Uterus (tissue), 4 donors: ENCODE measurements around the gene CCAR1. TPM values are rescaled to one million over a fixed set of nuclear protein-coding genes. Genes with fewer than 3 reads are reported as not detected.

Experiments used
- DNase-seq, 2 donors: peaks; one replicate each; pipeline ENCODE4 v3.0.0-alpha.2; 2019 to 2020
- H3K27ac ChIP-seq, 2 donors: fragments of 200-600 bp; sonication (generic); 1 replicate in 1 of 2; 2 replicates in 1 of 2; pipeline ENCODE4 v1.5.1; 2016 to 2018
- H3K27me3 ChIP-seq, 2 donors: fragments of 200-600 bp; sonication (generic); one replicate each; pipeline ENCODE4 v1.5.1; 2018 to 2019; ENCODE audit warnings: control low read depth in 1 of 2
- H3K36me3 ChIP-seq, 2 donors: fragments of 200-600 bp; sonication (generic); one replicate each; pipeline ENCODE4 v1.5.1; 2019; ENCODE audit warnings: control low read depth in 1 of 2
- H3K4me1 ChIP-seq, 2 donors: fragments of 200-600 bp; sonication (generic); one replicate each; pipeline ENCODE4 v1.5.1; 2018 to 2019; ENCODE audit warnings: control low read depth in 1 of 2
- H3K4me3 ChIP-seq, 2 donors: fragments of 200-600 bp; sonication (generic); 1 replicate in 1 of 2; 2 replicates in 1 of 2; pipeline ENCODE4 v1.5.1; 2018 to 2019; ENCODE audit warnings: mild to moderate bottlenecking in 1 of 2
- H3K9me3 ChIP-seq, 2 donors: fragments of 200-600 bp; sonication (generic); one replicate each; pipeline ENCODE4 v1.5.1; 2019; ENCODE audit warnings: control low read depth in 1 of 2
- POLR2A ChIP-seq, 2 donors: fragments of 450-650 bp; IDR thresholded peaks; one replicate each; pipeline ENCODE4 v1.6.1; 2016; ENCODE audit warnings: antibody characterized with exemption in 2 of 2, mild to moderate bottlenecking in 1 of 2, moderate library complexity in 1 of 2
- intact Hi-C: fragments of 100-400 bp; cut with DNase I; formaldehyde crosslinking; loops from one replicate; pipeline ENCODE4 v1.15.1; 2023; ENCODE audit warnings: low total_unique reads
- total RNA-seq, 4 donors: library from RNA; depleted of rRNA in 3 of 4; stranded (reverse); fragments of >200 nt in 3 of 4; gene quantifications; one replicate each; pipeline versions ENCODE4 v1.1.0 to v1.2.4, GENCODE V29; 2014 to 2023
- TF ChIP-seq, protein P1 (sequence below), 4 experiments: fragments of 200-600 bp in 2 of 4; fragments of 450-650 bp in 2 of 4; sonication (generic) in 2 of 4; IDR thresholded peaks; one replicate each; pipeline ENCODE4 v1.5.1; 2016 to 2019; ENCODE audit warnings: antibody characterized with exemption in 4 of 4, mild to moderate bottlenecking in 2 of 4, moderate library complexity in 1 of 4
- donor health status: DM: yes; HTN: yes; CAD: no.

CCAR1 gene
- total RNA-seq, 4 donors from 2014 or later: 31.0 to 75.6 (median 51.7) TPM

DNA sequence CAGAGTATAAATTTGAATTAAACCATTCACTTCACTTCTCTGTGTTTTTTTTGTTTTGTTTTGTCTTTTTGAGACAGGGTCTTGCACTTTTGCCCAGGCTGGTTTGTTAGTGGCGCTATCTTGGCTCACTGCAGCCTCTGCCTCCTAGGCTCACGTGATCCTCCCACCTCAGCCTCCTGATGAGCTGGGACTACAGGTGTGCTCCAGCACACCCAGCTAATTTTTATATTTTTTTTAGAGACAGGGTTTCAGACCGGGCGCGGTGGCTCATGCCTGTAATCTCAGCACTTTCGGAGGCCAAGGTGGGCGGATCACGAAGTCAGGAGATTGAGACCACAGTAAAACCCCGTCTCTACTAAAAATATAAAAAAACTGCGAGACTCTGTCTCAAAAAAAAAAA lies 69.4 kb downstream of the CCAR1 start:
- Histone ChIP-seq H3K9me3 (no peaks in the 10 kb centered on the region), H3K27me3 (no peaks in the 10 kb centered on the region), H3K4me3 (no peak overlapping the region), H3K36me3 (no peaks in the 10 kb centered on the region), H3K4me1 (no peaks in the 10 kb centered on the region), H3K27ac (no peak overlapping the region)
- TF ChIP-seq, protein P1, sequence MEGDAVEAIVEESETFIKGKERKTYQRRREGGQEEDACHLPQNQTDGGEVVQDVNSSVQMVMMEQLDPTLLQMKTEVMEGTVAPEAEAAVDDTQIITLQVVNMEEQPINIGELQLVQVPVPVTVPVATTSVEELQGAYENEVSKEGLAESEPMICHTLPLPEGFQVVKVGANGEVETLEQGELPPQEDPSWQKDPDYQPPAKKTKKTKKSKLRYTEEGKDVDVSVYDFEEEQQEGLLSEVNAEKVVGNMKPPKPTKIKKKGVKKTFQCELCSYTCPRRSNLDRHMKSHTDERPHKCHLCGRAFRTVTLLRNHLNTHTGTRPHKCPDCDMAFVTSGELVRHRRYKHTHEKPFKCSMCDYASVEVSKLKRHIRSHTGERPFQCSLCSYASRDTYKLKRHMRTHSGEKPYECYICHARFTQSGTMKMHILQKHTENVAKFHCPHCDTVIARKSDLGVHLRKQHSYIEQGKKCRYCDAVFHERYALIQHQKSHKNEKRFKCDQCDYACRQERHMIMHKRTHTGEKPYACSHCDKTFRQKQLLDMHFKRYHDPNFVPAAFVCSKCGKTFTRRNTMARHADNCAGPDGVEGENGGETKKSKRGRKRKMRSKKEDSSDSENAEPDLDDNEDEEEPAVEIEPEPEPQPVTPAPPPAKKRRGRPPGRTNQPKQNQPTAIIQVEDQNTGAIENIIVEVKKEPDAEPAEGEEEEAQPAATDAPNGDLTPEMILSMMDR (IDR thresholded peaks at IDR 0.05): no peak
- no peak for TF ChIP-seq POLR2A (IDR thresholded peaks at IDR 0.05)
- intact Hi-C loops: no loop called here
- DNase-seq: no peak

DNA sequence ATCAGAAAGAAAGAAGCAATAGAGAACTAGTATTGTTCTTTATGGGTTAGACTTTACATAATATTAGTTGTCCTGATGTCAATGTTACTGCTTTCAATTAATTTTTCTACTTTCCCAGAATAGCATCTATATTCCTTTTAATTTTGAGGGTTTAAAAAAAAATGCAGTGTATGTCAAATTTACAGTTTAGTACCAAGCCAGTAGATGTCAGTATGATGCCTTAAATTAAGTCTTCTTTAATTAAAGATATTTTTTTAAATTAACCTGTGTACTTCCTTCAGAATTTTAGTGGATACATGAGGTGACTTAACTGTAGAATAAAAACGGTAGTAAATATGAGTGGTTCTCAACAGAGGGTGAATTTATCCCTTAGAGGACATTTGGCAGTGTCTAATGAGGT lies 71.1 kb downstream of the CCAR1 start:
- H3K4me1 ChIP-seq: no peaks in the 10 kb centered on the region
- intact Hi-C loops: no loop called here
- H3K36me3 ChIP-seq: no peaks in the 10 kb centered on the region
- H3K4me3 ChIP-seq: no peak overlapping the region
- no peak for DNase-seq
- H3K27me3 ChIP-seq: no peaks in the 10 kb centered on the region
- no peak overlapping the region for H3K27ac ChIP-seq
- no peaks in the 10 kb centered on the region for H3K9me3 ChIP-seq
- TF ChIP-seq, protein P1 (IDR thresholded peaks at IDR 0.05): no peak
- TF ChIP-seq POLR2A (IDR thresholded peaks at IDR 0.05): no peak

DNA sequence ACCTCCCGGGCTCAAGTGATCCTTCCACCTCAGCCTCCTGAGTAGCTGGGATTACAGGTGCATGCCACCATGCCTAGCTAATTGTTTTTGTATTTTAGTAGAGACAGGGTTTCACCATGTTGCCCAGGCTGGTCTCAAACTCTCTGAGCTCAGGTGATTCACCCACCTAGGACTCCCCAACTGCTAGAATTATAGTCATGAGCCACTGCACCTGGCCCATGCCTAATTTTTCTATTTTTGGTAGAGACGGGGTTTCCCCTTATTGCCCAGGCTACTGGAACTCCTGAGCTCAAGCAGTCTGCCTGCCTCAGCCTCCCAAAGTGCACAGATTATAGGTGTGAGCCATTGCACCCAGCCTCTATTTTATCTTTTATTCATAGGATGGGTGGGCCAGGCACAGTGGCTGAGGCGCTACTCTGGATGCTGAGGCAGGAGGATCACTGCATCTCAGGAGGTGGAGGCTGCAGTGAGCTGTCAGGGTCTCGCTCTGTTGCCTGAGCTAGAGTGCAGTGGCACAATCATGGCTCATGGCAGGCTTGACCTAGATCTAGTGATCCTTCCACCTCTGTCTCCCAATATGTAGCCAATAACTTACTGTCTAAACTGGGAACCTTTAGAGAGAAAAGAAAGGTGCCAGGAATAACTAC lies 75.0 kb downstream of the CCAR1 start:
- H3K9me3 ChIP-seq: no peaks in the 10 kb centered on the region
- H3K36me3 ChIP-seq: no peaks in the 10 kb centered on the region
- intact Hi-C loops: no loop called here
- no peak overlapping the region for H3K27ac ChIP-seq
- no peaks in the 10 kb centered on the region for H3K27me3 ChIP-seq
- H3K4me3 ChIP-seq: no peak overlapping the region
- H3K4me1 ChIP-seq: no peaks in the 10 kb centered on the region
- DNase-seq: no peak
- TF ChIP-seq POLR2A (IDR thresholded peaks at IDR 0.05): no peak
- TF ChIP-seq, protein P1 (IDR thresholded peaks at IDR 0.05): no peak

DNA sequence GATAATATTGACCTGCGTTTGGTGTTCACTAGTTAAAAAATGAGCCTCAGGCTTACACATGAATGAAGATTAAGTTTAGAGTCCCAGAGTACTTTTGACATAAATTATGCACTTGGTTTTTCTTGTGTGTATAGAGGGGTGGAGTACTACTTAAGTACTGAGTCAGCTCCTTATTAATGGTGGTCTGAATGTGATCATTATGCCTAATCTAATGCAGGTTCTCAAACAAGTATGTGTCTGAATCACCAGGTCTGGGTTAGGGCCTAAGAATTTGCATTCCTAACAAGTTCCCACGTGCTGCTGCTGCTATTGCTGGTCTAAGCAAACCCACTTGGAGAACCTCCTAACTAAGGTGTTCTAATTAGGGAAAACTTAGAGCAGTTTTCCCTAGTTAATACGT lies 75.6 kb downstream of the CCAR1 start:
- H3K27ac ChIP-seq: no peak overlapping the region
- H3K27me3 ChIP-seq: no peaks in the 10 kb centered on the region
- intact Hi-C loops: no loop called here
- H3K4me1 ChIP-seq: no peaks in the 10 kb centered on the region
- TF ChIP-seq POLR2A (IDR thresholded peaks at IDR 0.05): no peak
- TF ChIP-seq, protein P1 (IDR thresholded peaks at IDR 0.05): no peak
- no peak overlapping the region for H3K4me3 ChIP-seq
- no peaks in the 10 kb centered on the region for H3K36me3 ChIP-seq
- no peaks in the 10 kb centered on the region for H3K9me3 ChIP-seq
- no peak for DNase-seq

DNA sequence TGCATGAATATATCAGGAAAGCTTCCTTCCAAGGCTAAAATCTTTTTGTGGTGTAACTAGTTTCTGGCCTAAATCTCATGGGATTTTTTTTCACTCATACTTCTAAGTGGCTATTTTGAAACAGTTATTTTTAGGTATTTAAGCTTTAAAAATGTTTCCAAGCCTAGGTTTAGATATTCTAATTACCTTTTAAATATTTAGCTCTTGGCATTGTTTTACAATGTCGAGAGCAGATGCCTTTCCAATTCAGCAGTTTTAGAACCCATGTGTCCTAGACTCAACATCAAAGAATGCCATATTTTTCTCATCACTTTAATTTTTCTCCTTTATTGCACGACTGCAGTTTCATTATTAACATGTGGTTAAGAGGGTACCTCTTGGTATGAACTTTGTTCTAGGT lies 79.2 kb downstream of the CCAR1 start:
- Histone ChIP-seq H3K9me3 (no peaks in the 10 kb centered on the region), H3K4me1 (no peaks in the 10 kb centered on the region), H3K36me3 (no peaks in the 10 kb centered on the region), H3K27ac (no peak overlapping the region), H3K4me3 (no peak overlapping the region), H3K27me3 (no peaks in the 10 kb centered on the region)
- TF ChIP-seq, protein P1 (IDR thresholded peaks at IDR 0.05): no peak
- TF ChIP-seq POLR2A (IDR thresholded peaks at IDR 0.05): no peak
- DNase-seq: no peak
- intact Hi-C loops: no loop called here
